Body of pancreas (tissue), 4 donors: Measurements from ENCODE around the gene PCSK5. TPM values are rescaled to one million over a fixed set of nuclear protein-coding genes. Genes with fewer than 3 reads are reported as not detected.

Experiments used
- ATAC-seq: fragments of 150-250 bp; one replicate; pipeline ENCODE4 v1.9.1; 2016
- DNase-seq, 4 donors: peaks; one replicate each; pipeline ENCODE4 v3.0.0-alpha.2; 2019
- H3K27ac ChIP-seq, 4 donors: fragments of 200-600 bp; sonication (generic); 1 replicate in 3 of 4; 2 replicates in 1 of 4; pipeline versions ENCODE4 v1.5.1 to v1.6.1; 2016 to 2019; ENCODE audit warnings: mild to moderate bottlenecking in 1 of 4, mixed read lengths in 1 of 4, moderate library complexity in 1 of 4
- H3K27me3 ChIP-seq, 2 donors: fragments of 200-600 bp; sonication (generic); one replicate each; pipeline ENCODE4 v1.6.0; 2016; ENCODE audit warnings: mild to moderate bottlenecking in 1 of 2
- H3K36me3 ChIP-seq, 2 donors: fragments of 200-600 bp; sonication (generic); replicated peaks in 1 of 2; 2 replicates each; pipeline ENCODE4 v1.5.1; 2016; ENCODE audit warnings: low read depth in 2 of 2; ENCODE audit not compliant: insufficient read depth in 1 of 2
- H3K4me1 ChIP-seq: fragments of 200-600 bp; sonication (generic); one replicate; pipeline ENCODE4 v1.6.0; 2016
- H3K4me3 ChIP-seq, 2 donors: fragments of 200-600 bp; sonication (generic); 1 replicate in 1 of 2; 2 replicates in 1 of 2; pipeline ENCODE4 v1.5.1; 2016 to 2019
- H3K9me3 ChIP-seq, 3 donors: fragments of 200-600 bp; sonication (generic); 1 replicate in 2 of 3; 2 replicates in 1 of 3; pipeline ENCODE4 v1.5.1; 2016
- CTCF ChIP-seq, 7 experiments: fragments of 450-650 bp in 4 of 7; fragments of 200-600 bp in 3 of 7; sonication (generic) in 3 of 7; IDR thresholded peaks; one replicate each; pipeline ENCODE4 v1.5.1; 2016 to 2019; ENCODE audit warnings: antibody characterized with exemption in 7 of 7
- POLR2A ChIP-seq, 3 donors: fragments of 450-650 bp; IDR thresholded peaks; one replicate each; pipeline ENCODE4 v1.6.1; 2016; ENCODE audit warnings: antibody characterized with exemption in 3 of 3, mild to moderate bottlenecking in 2 of 3
- WGBS, 2 donors: methylation state at CpG; one replicate each; pipeline ENCODE4 v1.1.5; 2017; 5-methylcytosine and 5-hydroxymethylcytosine counted together
- intact Hi-C: fragments of 100-400 bp; cut with DNase I; formaldehyde crosslinking; loops from one replicate; pipeline ENCODE4 v1.15.1; 2023
- total RNA-seq, 2 donors: library from RNA; depleted of rRNA; stranded (reverse); fragments of >200 nt; gene quantifications; one replicate each; pipeline ENCODE4 v1.1.0, GENCODE V29; 2016

Gene PCSK5
- total RNA-seq, 2 donors from 2014 or later = 11.2 to 12.2 TPM

GRCh38 chr9:75979362-75979761 is 88.9 kb downstream of the PCSK5 start:
- DNase-seq = no peak
- no peak overlapping the region for H3K27ac ChIP-seq
- ATAC-seq = no peak
- no peaks in the 10 kb centered on the region for H3K4me1 ChIP-seq
- H3K27me3 ChIP-seq = no peaks in the 10 kb centered on the region
- TF ChIP-seq POLR2A (IDR thresholded peaks at IDR 0.05) = no peak
- TF ChIP-seq CTCF (IDR thresholded peaks at IDR 0.05) = no peak
- no peaks in the 10 kb centered on the region for H3K36me3 ChIP-seq
- 60 to 66% methylated on average over 4 of the region's 4 CpGs for WGBS, 2 donors
- intact Hi-C loops = no loop called here
- no peak overlapping the region for H3K4me3 ChIP-seq
- H3K9me3 ChIP-seq = no peaks in the 10 kb centered on the region

GRCh38 chr9:75983319-75984045 is 93.0 kb downstream of the PCSK5 start:
- H3K27me3 ChIP-seq = no peaks in the 10 kb centered on the region
- no peaks in the 10 kb centered on the region for H3K36me3 ChIP-seq
- 93 to 97% methylated on average over 4 of the region's 4 CpGs for WGBS, 2 donors
- DNase-seq (no peak), ATAC-seq (no peak)
- H3K27ac ChIP-seq = no peak overlapping the region
- TF ChIP-seq POLR2A (IDR thresholded peaks at IDR 0.05) = no peak
- no peak for TF ChIP-seq CTCF (IDR thresholded peaks at IDR 0.05)
- no peaks in the 10 kb centered on the region for H3K9me3 ChIP-seq
- intact Hi-C loops = no loop called here
- H3K4me3 ChIP-seq = no peak overlapping the region
- no peaks in the 10 kb centered on the region for H3K4me1 ChIP-seq

GRCh38 chr9:75985515-75985914 is 95.0 kb downstream of the PCSK5 start:
- Histone ChIP-seq H3K36me3 (no peaks in the 10 kb centered on the region), H3K4me3 (no peak overlapping the region), H3K27ac (no peak overlapping the region), H3K9me3 (no peaks in the 10 kb centered on the region), H3K4me1 (no peaks in the 10 kb centered on the region), H3K27me3 (no peaks in the 10 kb centered on the region)
- 91 to 93% methylated on average over 3 of the region's 3 CpGs for WGBS, 2 donors
- DNase-seq (no peak), ATAC-seq (no peak)
- no peak for TF ChIP-seq POLR2A (IDR thresholded peaks at IDR 0.05)
- TF ChIP-seq CTCF (IDR thresholded peaks at IDR 0.05) = no peak
- intact Hi-C loops = no loop called here

DNA sequence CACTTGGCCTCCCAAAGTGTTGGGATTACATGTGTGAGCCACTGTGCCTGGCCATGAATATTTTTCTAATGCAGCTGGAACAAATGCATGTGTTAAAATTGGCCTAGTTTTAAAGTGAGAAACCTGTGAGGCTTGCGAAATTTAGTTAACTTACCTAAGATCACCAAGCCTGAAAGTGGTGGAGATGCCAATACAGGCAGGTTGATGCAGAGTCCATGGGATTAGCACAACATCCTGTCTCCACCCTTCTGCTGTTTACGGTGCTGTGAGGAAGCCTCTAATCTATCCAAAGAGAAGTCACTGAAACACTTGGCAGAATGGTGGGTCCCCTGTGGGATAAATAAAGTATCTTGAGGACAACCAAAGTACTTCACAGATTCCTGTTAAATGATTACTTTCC is 98.2 kb downstream of the PCSK5 start:
- Histone ChIP-seq H3K4me3 (no peak overlapping the region), H3K4me1 (no peaks in the 10 kb centered on the region), H3K36me3 (no peaks in the 10 kb centered on the region), H3K27me3 (no peaks in the 10 kb centered on the region), H3K27ac (no peak overlapping the region), H3K9me3 (no peaks in the 10 kb centered on the region)
- intact Hi-C loops = no loop called here
- WGBS, 2 donors = 88 to 91% methylated on average over 2 of the region's 2 CpGs
- ATAC-seq (no peak), DNase-seq (no peak)
- TF ChIP-seq POLR2A (IDR thresholded peaks at IDR 0.05) = no peak
- TF ChIP-seq CTCF (IDR thresholded peaks at IDR 0.05) = no peak

GRCh38 chr9:75990156-75990555 is 99.7 kb downstream of the PCSK5 start:
- Histone ChIP-seq H3K4me1 (no peaks in the 10 kb centered on the region), H3K9me3 (no peaks in the 10 kb centered on the region), H3K4me3 (no peak overlapping the region), H3K27ac (no peak overlapping the region), H3K27me3 (no peaks in the 10 kb centered on the region), H3K36me3 (no peaks in the 10 kb centered on the region)
- no peak for TF ChIP-seq POLR2A (IDR thresholded peaks at IDR 0.05)
- TF ChIP-seq CTCF (IDR thresholded peaks at IDR 0.05) = no peak
- DNase-seq (no peak), ATAC-seq (no peak)
- 85 to 86% methylated on average over 5 of the region's 5 CpGs for WGBS, 2 donors
- intact Hi-C loops = no loop called here
